ENCODE measurements around the gene MAFG. TPM values are rescaled to one million over a fixed set of nuclear protein-coding genes. Genes with fewer than 3 reads are reported as not detected.
A peak's percentile ranks its signal among the peaks of the same experiment; 100 is the strongest.

The MAFG gene
- 14.8 and 16.1 TPM in 2 replicates for total RNA-seq
- polyA plus RNA-seq: 23.9 and 27.0 TPM in 2 replicates

DNA sequence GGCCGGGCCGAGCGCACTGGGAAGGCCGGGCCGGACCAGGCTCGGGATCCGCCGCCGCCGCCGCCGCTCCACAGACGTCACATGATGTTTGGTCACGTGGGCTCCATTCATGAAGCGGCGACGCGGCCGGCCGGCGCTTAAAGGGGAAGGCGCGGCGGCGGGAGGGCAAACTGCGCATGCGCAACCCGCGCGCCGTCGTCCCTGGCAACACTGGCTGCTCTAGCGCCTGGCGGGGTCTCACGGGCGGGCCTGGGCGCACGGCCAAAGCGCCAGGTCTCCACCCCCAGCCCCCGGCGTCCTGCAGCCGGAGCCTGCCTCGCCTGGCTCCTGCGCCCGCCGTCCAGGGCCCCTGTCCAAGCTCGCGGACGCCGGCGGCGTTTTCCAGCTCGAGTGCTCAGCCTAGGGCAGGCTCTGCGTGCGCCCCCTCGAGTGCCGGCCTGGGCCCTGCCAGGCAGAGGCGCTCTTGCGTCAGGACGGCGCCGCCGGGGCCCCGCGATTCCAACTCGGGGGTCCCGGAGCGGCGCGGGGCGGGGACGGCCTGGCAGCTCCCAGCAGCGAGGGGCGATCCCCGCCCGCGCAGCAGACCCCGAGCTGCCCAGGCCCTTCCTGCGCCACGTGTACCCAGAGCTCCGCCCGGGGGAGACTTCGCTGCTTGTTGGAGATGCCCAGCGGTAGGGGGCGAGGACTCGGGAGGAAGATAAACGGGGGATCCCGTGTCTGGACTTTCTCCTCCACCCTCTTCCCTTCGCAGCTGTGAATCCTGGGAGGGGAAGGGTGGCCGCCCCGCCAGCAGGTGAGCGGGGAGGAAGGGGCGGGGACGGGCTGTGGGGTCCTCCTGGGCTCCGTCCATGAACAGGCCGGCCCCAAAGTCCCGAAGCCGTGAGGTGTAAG lies at the start of gene MAFG:
TSS of gene MAFG (minus strand) at position 83 of the 891 bp plus-strand sequence. CDS start 4,550 bp downstream, outside the sequence.
- Histone ChIP-seq H3K4me3 (peak within 1 kb of the TSS; percentile 94), H3K9me3 (ENCODE audit: low read depth) (no peaks in the 10 kb centered on the region), H3K4me1 (ENCODE audit: low read depth) (peaks cover 21% of the 10 kb centered on the region), H3K27ac (peak within 1 kb of the TSS; percentile 99), H3K36me3 (no peaks in the 10 kb centered on the region), H3K27me3 (no peaks in the 10 kb centered on the region)
- DNase-seq (ENCODE audit: low read depth in 1 of 2, low spot score in 1 of 2): peak; percentile 97 to 98
- TF ChIP-seq, protein P1, sequence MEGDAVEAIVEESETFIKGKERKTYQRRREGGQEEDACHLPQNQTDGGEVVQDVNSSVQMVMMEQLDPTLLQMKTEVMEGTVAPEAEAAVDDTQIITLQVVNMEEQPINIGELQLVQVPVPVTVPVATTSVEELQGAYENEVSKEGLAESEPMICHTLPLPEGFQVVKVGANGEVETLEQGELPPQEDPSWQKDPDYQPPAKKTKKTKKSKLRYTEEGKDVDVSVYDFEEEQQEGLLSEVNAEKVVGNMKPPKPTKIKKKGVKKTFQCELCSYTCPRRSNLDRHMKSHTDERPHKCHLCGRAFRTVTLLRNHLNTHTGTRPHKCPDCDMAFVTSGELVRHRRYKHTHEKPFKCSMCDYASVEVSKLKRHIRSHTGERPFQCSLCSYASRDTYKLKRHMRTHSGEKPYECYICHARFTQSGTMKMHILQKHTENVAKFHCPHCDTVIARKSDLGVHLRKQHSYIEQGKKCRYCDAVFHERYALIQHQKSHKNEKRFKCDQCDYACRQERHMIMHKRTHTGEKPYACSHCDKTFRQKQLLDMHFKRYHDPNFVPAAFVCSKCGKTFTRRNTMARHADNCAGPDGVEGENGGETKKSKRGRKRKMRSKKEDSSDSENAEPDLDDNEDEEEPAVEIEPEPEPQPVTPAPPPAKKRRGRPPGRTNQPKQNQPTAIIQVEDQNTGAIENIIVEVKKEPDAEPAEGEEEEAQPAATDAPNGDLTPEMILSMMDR (IDR thresholded peaks at IDR 0.05; ENCODE audit: low read depth, low read length): peak; percentile 43

DNA sequence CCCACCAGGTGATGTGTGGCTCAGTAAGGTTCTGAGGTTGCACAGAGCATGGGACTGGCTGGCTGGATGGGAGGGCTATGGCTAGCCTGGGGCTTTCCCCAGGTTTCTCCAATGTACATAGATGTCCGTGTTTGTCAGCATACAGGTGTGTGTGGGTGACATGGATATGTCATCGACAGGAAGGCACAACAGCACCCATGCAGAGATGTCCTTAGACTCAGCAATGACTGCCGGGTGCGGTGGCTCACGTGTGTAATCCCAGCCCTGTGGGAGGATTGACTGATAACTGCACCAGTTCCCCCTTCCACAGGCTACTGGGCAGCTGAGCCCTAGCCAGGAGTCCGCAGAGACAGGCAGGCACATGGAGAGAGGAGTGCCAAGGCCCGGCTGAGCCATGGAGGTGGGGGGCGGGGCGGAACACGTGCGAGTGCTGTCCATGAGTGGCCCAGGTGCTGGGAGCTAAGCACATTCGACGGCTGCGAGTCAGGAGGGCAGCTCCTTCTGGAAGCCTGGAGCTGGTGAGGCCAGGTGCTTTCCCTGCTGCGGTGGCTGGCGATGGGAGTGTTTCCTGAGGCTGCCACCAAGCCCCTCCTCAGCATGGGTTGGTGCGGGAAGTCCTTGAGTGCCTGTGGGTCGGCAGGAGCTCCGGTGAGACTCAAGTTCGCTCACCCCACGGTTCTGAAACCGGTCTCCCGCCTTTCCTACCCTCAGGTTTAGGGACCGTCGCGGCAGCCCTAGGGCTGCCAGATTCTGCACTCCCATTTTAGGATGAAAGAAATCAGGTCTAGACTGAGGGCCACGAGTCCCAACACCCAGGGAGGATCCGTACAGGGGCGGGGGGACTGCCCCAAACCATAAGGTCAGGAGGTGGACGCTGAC lies 49.0 kb upstream of the MAFG start:
- DNase-seq (ENCODE audit: low read depth in 1 of 2, low spot score in 1 of 2): no peak
- Histone ChIP-seq H3K36me3 (no peaks in the 10 kb centered on the region), H3K4me3 (peak overlapping the region; percentile 79), H3K27ac (no peak overlapping the region), H3K4me1 (ENCODE audit: low read depth) (no peaks in the 10 kb centered on the region), H3K27me3 (no peaks in the 10 kb centered on the region), H3K9me3 (ENCODE audit: low read depth) (no peaks in the 10 kb centered on the region)
- TF ChIP-seq, protein P1 (IDR thresholded peaks at IDR 0.05; ENCODE audit: low read depth, low read length): no peak

DNA sequence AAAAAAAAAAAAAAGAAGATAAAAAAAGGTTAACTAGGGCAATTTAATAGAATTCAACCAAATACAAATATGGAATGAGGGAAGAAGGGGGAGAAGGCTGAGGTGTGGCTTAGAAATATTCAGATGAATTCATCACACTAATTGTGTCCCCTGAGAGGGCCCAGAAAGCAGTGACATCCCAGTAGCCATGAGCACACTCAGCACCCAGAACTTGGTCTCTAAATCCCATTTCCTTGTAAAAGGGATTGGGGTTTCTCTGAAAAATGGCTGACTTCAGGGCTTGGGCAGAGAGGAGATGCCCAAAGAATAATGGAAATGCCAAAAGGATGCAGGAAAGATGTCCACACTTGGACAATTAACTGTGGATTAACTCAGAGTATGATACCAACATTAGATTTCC lies 45.9 kb upstream of the MAFG start:
- TF ChIP-seq, protein P1 (IDR thresholded peaks at IDR 0.05; ENCODE audit: low read depth, low read length): no peak
- Histone ChIP-seq H3K9me3 (ENCODE audit: low read depth) (no peaks in the 10 kb centered on the region), H3K27me3 (no peaks in the 10 kb centered on the region), H3K4me1 (ENCODE audit: low read depth) (peaks cover 2% of the 10 kb centered on the region), H3K27ac (no peak overlapping the region), H3K36me3 (no peaks in the 10 kb centered on the region), H3K4me3 (no peak overlapping the region)
- no peak for DNase-seq (ENCODE audit: low read depth in 1 of 2, low spot score in 1 of 2)

DNA sequence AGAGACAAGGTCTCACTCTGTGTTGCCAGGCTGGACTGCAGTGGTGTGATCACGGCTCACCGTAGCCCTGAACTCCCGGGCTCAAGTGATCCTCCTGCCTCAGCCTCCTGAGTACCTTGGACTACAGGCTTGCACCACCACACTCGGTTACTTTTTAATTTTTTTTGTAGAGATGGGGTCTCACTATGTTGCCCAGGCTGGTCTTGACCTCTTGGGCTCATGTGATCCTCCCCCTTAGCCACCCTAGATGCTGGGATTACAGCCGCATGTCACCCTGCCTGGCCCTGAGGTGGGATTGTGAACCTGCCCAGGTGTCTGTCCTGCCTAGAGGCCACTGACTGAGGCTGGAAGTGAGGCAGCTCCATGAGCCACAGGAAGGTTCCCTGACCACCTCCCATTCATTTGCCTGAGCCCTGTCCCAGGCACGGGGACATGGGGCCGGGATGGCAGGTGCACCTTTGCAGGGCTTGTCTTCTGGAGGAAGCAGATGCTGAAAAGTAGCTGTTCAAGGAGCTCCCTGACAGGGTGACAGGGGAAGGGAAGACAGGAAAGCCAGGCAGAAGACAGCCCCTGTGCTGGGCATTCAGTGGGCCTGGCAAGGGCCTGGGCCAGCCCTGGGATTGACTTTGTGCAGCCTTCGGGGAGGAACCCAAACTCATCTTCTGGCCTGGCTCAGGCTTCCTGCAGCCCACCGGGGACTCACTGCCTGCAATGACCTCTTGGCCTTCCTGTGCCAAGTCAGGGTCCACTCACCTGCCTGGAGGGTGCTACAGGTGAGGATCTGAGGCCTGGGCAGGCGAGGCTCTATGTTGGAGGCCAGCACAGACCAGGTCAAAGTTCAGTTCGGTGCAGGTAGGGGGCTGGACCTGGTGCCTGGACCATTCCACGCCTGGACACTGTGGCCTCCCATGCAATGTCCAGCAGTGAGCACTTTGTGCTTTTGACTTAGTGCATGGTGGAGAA lies 41.6 kb upstream of the MAFG start:
- H3K27ac ChIP-seq: no peak overlapping the region
- TF ChIP-seq, protein P1 (IDR thresholded peaks at IDR 0.05; ENCODE audit: low read depth, low read length): no peak
- H3K36me3 ChIP-seq: no peaks in the 10 kb centered on the region
- H3K9me3 ChIP-seq (ENCODE audit: low read depth): no peaks in the 10 kb centered on the region
- H3K27me3 ChIP-seq: peaks cover 2% of the 10 kb centered on the region
- DNase-seq (ENCODE audit: low read depth in 1 of 2, low spot score in 1 of 2): no peak
- peaks cover 17% of the 10 kb centered on the region for H3K4me1 ChIP-seq (ENCODE audit: low read depth)
- no peak overlapping the region for H3K4me3 ChIP-seq

DNA sequence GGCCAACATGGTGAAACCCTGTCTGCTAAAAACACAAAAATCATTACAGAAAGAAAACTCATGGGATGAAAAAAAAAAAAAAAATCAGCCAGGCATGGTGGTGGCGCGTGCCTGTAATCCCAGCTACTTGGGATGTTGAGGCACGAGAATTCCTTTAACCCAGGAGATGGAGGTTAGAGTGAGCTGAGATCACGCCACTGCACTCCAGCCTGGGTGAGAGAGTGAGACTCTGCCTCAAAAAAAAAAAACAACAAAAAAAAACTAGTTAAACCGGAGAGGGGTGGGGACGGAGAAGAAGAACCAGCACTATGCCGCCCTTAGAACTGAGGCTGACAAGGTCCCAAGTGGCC lies 40.8 kb upstream of the MAFG start:
- TF ChIP-seq, protein P1 (IDR thresholded peaks at IDR 0.05; ENCODE audit: low read depth, low read length): no peak
- Histone ChIP-seq H3K9me3 (ENCODE audit: low read depth) (no peaks in the 10 kb centered on the region), H3K4me1 (ENCODE audit: low read depth) (peaks cover 17% of the 10 kb centered on the region), H3K36me3 (no peaks in the 10 kb centered on the region), H3K27ac (no peak overlapping the region), H3K27me3 (peaks cover 9% of the 10 kb centered on the region), H3K4me3 (no peak overlapping the region)
- DNase-seq (ENCODE audit: low read depth in 1 of 2, low spot score in 1 of 2): no peak
